HG03196 (cell line): ENCODE measurements around the gene ULK1.

Experiments used
- ATAC-seq: cut with Tn5 transposase; IDR thresholded peaks from one replicate; pipeline ENCODE4 v1.9.1; 2021; ENCODE audit not compliant: unreplicated experiment

Gene ULK1

DNA sequence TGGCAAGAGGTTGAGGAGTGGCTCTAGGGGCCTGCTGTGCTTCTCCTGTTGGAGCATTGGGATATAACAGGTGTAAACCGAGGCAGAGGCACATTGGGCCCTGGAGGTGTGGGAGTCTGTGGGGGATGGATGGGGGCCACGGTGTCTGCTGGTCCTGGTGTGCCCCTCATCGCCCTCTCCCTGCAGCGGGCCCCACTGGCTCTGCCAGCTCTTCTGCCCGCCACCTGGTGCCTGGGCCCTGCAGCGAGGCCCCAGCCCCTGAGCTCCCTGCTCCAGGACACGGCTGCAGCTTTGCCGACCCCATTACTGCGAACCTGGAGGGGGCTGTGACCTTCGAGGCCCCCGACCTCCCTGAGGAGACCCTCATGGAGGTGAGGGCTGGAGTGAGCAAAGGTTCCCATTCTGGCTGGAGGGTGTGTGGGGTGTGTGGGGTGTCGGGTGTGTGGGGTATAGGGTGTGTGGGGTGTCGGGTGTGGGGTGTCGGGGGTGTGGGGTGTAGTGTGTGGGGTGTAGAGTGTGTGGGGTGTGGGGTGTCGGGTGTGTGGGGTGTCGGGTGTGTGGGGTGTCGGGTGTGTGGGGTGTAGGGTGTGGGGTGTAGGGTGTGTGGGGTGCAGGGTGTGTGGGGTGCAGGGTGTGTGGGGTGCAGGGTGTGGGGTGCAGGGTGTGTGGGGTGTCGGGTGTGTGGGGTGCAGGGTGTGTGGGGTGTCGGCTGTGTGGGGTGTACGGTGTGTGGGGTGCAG lies 24.1 kb downstream of the ULK1 start:
- no peak for ATAC-seq

DNA sequence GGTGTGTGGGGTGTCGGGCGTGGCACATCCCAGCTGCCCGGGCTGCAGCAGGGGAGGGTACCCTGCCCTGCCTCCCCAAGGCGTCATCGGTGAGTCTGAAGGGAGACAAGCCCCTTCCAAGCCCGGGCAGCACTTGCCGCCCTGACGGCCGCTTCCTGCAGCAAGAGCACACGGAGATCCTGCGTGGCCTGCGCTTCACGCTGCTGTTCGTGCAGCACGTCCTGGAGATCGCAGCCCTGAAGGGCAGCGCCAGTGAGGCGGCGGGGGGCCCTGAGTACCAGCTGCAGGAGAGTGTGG lies 24.6 kb downstream of the ULK1 start:
- ATAC-seq: no peak

DNA sequence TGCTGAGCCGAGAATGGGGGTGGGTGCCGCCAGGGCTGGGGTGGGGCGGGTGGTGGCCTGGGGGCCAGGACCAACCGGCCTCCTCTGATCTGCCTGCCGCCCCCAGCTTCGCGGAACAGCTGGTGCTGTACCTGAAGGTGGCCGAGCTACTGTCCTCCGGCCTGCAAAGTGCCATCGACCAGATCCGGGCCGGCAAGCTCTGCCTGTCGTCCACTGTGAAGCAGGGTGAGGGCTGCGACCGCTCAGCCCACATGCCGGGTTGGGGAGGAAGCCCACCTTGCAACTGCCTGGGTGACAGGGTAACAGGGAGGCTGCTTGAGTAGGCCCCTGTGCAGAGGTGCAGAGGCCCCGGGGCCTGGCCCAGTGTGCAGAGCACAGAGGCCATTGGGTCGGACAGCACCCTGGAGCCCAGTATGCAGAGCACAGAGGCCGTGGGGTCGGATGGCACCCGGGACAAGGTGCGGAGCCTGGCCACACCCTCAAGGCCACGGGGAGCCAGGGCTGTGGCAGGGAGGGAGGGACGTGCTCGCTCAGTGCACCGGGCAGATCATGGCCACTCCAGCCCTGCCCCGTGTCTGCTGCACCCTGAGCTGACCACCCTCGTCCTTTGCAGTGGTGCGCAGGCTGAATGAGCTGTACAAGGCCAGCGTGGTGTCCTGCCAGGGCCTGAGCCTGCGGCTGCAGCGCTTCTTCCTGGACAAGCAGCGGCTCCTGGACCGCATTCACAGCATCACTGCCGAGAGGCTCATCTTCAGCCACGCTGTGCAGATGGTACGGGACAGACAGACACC lies 25.1 kb downstream of the ULK1 start:
- no peak for ATAC-seq

DNA sequence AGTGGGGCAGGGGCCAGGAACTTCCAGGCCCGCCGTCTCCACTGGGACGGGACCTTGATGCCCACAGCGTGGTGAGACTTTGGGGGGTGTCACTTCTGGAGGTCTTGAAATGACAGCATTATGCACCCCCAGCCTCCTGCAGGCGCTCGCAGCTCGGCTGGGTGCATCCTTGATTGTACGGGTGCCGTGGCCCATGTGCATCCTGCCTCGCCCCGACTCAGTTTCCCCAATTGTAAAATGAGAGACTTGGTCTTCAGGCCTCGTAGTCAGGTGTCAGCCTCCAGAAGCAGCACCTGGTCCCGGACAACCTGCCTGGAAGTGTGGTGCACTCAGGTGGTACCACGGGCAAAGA lies 25.7 kb downstream of the ULK1 start:
- ATAC-seq: no peak

DNA sequence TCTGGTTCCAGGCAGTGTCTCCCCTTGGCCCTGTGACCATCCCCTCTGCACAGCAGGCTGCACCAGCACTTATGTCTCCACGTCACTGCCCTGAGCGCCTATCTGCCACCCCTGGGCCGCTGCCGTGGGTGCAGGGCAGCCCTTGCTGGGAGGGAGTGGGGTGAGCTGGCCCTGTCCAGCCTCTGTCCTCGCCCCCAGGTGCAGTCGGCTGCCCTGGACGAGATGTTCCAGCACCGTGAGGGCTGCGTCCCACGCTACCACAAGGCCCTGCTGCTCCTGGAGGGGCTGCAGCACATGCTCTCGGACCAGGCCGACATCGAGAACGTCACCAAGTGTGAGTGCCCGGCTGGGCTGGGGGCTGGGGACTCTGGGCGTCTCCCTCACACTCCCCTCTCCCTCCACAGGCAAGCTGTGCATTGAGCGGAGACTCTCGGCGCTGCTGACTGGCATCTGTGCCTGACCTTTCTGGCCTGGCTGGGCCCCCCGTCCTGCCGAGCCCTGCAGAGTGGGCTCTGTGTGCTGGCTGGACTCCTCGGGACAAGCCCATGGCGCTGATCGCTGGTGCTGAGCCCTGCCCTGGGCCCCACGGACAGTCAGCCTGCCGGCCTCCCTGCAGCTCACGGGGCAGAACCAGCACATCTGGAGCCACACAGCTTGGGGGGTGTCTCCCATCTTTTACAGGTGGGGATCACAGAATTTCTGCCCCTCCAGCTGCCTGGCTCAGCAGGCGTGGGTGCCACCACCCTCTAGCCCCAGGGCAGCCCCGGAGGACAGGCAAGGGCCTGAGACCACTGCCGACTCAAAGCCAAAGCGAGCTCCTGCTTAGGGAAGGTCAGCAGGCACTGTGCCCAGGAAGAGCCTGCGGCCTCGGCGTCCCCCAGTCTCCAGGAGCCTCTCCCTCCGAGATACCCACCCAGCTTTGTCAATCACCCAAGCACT lies 26.7 kb downstream of the ULK1 start:
- no peak for ATAC-seq

DNA sequence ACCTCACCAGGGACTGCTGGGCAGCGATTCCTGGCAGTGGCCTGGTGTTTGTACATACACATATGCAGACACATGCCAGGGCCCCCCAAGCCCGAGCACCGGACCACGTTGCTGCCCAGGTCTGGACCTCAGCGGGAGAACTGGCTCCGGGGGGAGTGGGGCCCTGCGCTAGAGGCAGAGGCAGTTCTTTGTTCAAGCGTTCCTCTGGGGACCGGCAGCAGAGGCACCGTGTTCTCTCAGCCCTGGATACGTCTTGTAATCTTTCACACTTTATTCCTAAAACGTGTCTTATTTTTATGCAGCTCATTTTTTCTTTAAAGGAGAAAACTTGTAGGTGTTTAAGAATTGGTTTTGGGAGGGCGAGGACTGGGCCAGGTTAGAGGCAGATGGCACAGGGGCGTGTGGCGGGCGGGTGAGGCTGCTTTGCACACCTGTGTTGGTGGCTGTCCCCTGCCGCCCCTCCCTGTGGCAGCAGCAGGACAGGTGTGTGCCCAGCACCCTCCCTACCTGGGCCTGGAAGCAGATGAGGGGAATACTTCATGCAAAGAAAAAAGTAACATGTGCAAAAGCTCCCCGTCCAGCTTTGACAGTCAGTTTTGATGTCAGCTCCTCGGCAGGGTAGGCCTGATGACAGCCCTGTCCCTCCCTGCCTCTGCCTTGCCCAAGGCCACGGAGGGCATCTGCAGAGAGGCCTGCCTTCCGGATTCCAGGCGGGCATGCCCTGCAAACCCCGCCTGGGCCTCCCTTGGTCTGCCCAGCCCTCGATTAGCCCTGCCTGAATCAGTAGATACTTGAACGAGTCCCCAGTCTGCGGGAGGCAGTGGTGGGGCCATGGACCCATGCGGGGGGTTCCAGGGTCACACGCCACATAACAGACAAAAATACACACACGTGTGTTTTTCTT lies 27.7 kb downstream of the ULK1 start:
- ATAC-seq: no peak

DNA sequence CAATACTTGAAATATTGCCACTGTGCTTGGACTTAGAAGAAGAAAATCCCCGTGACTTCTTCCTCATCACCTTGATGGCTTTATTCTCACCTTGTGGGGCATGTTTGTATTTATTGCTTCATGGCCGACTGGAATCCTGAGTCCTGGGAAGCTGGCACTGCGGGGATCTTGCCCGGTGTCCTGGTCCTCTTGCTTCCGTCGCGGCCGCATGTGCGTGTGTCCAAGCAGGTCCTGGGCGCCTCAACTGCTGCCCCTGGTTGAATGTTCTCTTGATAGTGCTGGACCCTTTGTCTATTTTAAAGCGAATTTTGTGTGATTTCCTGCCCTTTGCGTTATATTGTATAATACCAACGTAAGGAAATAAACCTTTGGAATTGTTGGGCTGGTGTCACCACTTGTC lies 28.4 kb downstream of the ULK1 start:
- no peak for ATAC-seq

DNA sequence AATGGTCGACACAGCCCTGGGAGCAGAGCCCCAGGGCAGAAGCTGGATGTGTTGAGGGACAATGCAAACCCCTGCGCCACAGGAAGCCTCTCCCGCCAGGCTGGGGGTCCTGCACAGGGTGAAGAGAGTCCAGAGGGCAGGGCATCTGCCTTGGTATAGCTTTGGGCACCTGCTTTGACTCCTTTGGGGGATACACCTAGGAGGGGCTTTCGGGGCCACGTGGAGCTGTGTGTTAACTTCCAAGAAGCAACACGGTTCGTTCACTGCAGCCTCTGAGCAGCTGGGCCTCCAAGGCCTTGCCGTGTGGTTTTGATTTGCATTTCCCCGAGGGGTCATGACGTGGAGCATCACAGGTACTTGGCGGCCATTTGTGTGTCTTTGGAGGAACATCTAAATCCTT lies 28.8 kb downstream of the ULK1 start:
- ATAC-seq: peak; percentile 62

DNA sequence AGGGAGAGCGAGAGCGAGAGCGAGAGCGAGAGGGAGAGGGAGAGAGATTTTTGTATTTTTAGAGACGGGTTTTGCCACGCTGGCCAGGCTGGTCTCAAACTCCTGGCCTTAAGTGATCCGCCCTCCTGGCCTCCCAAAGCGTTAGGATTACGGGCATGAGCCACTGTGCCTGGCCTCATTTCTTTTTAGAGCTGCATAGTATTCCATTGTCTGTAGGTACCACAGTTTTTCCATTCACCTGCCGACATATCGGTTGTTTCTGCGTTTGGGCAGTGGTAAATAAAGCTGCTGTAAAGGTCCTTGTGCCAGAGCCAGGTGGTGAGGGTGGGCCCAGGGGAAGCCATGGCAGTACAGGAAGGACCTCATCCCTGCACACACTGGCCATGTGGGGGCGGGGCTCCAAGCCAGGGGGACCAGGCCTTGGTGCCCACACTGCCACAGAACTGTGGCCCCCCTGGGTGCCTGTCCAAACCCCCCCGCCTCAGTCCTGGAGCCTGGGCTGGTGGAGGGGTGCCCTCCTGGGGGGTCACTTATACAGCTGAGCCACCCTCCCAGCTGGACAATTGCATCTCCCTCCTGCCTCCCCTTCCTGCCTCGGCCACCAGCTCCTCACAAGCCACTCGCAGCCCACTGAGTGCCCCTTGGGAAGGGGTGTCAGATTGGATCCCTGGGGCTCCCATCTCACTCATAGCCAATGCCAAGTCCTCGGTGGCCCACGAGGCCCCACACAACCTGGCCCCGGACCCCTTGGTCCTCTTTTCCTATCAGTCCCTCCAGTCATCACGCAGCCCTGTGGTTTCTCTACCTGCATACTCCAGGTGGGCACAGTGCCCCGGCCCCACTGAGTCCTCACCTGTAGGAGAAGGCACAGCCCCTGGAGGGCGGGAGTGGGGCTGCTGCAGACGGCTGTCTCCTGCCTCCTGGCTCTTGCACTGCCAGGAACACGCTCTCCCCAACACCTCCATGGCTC lies 33.0 kb downstream of the ULK1 start:
- ATAC-seq: no peak

DNA sequence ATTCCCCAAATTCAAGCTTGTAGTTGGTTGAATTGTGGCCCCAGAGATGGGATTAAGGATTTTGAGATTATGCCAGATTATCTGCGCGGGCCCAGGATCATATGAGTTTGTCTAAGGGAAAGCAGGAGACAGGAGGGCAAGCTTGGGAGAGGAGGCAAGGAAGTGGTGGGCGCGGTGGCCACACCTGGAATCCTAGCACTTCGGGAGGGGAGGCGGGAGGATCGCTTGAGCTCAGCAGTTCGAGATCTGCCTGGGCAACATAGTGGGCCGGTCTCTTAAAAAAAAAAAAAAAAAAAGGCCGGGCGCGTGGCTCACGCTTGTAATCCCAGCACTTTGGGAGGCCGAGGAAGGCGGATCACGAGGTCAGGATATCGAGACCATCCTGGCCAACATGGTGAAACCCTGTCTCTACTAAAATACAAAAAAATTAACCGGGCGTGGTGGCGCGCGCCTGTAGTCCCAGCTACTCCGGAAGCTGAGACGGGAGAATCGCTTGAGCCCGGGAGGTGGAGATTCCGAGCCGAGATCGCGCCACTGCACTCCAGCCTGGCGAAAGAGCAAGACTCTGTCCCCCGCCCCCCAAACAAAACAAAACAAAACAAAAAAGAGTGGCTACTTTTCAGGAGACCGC lies 33.8 kb downstream of the ULK1 start:
- ATAC-seq: peak; percentile 1

DNA sequence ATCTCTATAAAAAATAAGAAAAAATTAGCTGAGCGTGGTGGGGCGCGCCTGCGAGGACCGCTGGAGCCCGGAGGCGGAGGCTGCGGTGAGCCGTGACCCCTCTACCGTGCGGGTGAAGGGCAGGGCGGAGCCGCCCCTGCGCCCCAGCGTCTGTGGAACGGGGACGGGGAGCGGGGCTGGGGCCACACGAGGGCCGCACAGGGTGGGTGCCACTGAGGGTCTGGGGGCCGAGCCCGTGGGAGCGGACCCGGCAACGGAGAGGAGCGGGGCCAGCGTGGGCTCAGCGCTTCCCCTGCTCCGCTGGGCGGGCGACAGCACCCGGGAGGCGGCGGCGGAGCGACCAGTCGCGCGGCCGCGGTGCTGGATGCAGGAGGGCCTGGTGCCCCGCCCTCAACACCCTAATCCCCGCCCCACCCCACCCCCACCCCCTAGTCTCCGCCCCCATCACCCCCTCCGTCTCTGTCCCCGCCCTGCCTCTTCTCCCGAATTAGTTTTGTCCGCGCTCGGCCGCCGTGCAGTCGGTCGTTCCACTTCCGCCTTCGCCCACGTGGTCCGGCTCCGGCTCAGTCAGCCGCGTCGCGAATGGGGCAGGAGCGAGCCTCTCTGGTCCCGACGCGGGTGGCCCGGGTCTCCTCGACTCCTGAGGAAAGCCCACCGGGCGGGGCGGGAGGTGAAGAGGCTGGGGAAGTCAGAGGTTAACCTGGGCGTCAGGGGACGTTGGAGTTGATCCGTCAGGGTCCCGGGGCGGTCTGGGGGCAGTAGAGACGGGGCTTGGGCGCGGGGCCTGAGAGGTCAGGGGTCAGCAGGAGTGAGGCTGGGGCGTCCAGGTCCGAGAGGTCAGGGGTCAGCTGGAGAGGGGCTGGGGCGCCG lies 34.5 kb downstream of the ULK1 start, which contains the start of gene PUS1:
Gene PUS1, plus strand, starts transcription at position 566 of the 870 bp plus-strand sequence. CDS start 447 bp downstream, outside the sequence.
- ATAC-seq: peak; percentile 58

DNA sequence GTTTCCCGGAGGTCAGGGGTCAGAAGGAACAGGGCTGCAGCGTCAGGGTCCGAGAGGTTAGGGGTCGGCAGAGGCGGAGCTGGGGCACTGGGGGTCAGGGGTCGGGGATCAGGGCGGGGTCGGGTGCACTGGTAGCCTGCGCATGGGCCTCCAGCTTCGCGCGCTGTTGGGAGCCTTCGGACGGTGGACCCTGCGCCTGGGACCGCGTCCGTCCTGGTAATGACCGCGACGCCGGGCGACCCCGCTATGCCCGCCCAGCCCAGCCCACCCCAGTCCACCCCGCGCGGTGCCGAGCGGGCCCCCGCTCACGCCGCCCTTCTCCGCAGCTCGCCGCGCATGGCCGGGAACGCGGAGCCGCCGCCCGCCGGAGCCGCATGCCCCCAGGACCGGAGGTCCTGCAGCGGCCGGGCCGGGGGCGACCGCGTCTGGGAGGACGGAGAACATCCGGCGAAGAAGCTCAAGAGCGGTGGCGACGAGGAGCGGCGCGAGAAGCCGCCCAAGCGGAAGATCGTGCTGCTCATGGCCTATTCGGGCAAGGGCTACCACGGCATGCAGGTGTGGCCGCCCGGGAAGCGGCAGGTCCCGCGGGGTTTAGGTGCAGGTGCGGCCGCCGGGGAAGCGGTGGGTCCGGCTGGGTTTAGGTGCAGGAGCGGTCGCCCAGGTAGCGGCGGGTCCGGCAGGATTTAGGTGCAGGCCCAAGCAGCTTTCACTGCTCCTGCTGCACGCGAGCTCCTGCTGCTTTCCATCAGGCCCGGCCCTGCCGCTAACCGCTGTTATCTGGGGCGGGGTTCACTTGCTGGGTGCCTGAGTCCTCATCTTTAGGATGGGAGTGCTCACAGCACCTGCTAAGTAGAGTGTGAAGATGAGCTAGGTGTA lies 35.4 kb downstream of the ULK1 start:
- ATAC-seq: peak; percentile 24

DNA sequence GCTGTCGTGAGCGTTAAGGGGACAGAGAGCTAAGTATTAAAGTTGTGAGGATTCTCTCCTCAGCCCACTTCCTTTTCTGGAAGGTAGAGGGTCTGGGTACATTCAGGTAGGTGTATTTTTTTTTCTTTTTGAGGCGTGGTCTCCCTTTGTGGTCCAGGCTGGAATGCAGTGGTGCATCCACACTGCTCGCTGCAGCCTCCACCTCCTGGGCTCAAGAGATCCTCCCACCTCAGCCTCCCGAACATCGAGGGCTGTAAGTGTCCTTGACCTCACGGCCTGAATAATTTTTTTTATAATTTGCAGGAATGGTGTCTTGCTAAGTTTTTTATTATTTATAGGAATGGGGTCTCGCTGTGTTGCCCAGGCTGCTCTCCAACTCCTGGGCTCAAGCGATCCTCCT lies 36.1 kb downstream of the ULK1 start:
- ATAC-seq: no peak

DNA sequence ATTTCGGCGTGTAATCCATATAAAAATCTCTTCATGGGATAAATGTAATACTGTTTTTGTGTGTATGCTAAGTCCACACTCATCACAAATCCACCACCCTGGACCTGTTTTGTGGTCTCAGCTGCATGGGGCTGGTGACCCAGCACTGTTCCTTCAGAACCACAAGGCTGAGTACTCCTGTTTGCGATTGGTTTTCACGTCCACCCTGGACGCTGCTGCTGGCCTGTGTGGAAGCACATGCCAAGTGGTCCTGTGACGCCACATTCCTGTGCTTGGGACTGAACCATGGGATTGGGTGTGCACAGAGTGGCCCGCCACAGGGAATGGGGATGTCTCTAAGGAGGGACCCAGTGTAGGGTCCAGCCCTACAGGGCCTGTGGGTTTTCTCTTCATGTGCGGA lies 39.0 kb downstream of the ULK1 start:
- no peak for ATAC-seq

DNA sequence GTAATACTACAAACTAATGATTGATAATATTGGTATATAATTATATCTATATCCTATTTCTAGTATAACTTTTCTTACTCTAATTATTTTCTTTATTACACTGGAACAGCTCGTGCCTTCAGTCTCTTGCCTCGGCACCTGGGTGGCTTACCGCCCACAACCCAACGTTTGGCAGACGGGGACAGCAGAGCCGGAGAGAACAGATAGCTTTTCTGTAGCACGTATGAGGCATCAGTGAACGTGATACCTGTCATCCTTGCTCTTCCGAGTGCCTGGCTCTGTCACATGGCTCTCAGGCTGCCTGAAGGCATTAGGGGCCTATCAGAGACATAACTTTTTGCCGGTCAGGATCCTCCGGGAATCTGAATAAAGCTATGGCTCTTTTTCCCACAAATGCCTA lies 40.1 kb downstream of the ULK1 start:
- no peak for ATAC-seq

DNA sequence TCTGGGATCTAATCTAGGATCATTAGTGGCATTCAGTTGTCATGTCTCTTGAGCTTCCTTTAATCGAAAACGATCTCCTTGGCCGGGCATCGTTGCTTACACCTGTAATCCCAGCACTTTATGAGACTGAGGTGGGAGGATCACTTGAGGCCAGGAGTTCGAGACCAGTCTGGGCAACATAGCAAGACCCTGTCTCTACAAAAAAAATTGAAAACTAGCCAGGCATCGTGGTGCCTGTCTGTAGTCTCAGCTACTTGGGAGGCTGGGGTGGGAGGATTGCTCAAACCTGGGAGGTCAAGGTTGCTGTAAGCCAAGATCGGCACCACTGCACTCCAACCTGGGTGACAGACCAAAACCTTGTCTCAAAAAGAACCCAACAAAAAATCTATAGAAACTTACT lies 43.7 kb downstream of the ULK1 start:
- no peak for ATAC-seq

DNA sequence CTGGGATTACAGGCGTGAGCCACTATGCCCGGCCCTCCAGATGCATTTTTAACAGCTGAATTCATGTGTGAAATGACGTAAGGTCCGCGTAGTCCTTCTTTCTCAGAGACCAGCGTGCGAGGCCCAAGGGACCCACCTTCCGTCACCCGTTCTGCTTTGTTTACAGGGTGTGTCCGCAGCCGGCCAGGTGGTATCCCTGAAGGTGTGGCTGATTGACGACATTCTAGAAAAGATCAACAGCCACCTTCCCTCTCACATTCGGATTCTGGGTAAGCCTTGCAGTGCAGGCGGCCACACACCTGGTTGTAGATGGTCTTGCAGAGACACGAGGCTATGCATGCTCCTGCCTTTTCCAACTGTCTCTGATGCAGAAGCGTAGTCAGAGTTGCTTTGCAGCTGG lies 44.6 kb downstream of the ULK1 start:
- ATAC-seq: no peak
